Liver (tissue), 9 donors: ENCODE measurements around the gene LRRC2. TPM values are rescaled to one million over a fixed set of nuclear protein-coding genes. Genes with fewer than 3 reads are reported as not detected.
"Not testable (repeated sequence)": the region's sequence is repeated elsewhere in the genome, so short reads cannot be mapped to it uniquely, and the experiment has no call there.

Source experiments
- DNase-seq: peaks from one replicate; pipeline ENCODE4 v3.0.0-alpha.2; 2017; ENCODE audit warnings: low spot score
- H3K27ac ChIP-seq, 2 donors: one replicate each; pipeline ENCODE4 v1.7.0; 2013; ENCODE audit warnings: inconsistent platforms in 2 of 2, low read length in 2 of 2, control low read depth in 1 of 2, low read depth in 1 of 2, mild to moderate bottlenecking in 1 of 2
- H3K27me3 ChIP-seq, 4 donors: one replicate each; pipeline versions ENCODE4 v1.6.1 to v1.7.0; 2013; ENCODE audit warnings: low read length in 3 of 4, inconsistent platforms in 1 of 4, mild to moderate bottlenecking in 1 of 4, moderate library complexity in 1 of 4; ENCODE audit not compliant: control insufficient read depth in 4 of 4, insufficient read depth in 4 of 4
- H3K36me3 ChIP-seq, 4 donors: one replicate each; pipeline versions ENCODE4 v1.6.1 to v1.7.0; 2013; ENCODE audit warnings: low read length in 3 of 4, mild to moderate bottlenecking in 3 of 4, low read depth in 1 of 4, moderate library complexity in 1 of 4; ENCODE audit not compliant: control insufficient read depth in 4 of 4, insufficient read depth in 3 of 4
- H3K4me1 ChIP-seq, 4 donors: one replicate each; pipeline versions ENCODE4 v1.6.1 to v1.7.0; 2013; ENCODE audit warnings: low read length in 3 of 4, mild to moderate bottlenecking in 3 of 4, moderate library complexity in 1 of 4; ENCODE audit not compliant: control insufficient read depth in 4 of 4, insufficient read depth in 4 of 4
- H3K4me3 ChIP-seq, 3 donors: one replicate each; pipeline versions ENCODE4 v1.6.1 to v1.7.0; 2013; ENCODE audit warnings: low read length in 3 of 3, control low read depth in 1 of 3, low read depth in 1 of 3, mild to moderate bottlenecking in 1 of 3
- H3K9ac ChIP-seq, 2 donors: one replicate each; pipeline ENCODE4 v1.7.0; 2013; ENCODE audit warnings: low read length in 2 of 2, mild to moderate bottlenecking in 2 of 2, moderate library complexity in 2 of 2, control low read depth in 1 of 2, low read depth in 1 of 2
- H3K9me3 ChIP-seq, 4 donors: one replicate each; pipeline versions ENCODE4 v1.6.1 to v1.7.0; 2013; ENCODE audit warnings: low read length in 3 of 4; ENCODE audit not compliant: control insufficient read depth in 4 of 4
- EGR1 ChIP-seq, 2 donors: IDR thresholded peaks; 2 replicates each; pipeline ENCODE4 v1.6.1; 2016 to 2018; ENCODE audit warnings: antibody characterized with exemption in 2 of 2, low read depth in 2 of 2
- FOXA1 ChIP-seq: IDR thresholded peaks from 2 replicates; pipeline ENCODE4 v1.6.1; 2016; ENCODE audit warnings: antibody characterized with exemption
- FOXA2 ChIP-seq: IDR thresholded peaks from 2 replicates; pipeline ENCODE4 v1.6.1; 2016; ENCODE audit warnings: antibody characterized with exemption
- GABPA ChIP-seq, 2 donors: IDR thresholded peaks in 1 of 2; conservative IDR thresholded peaks in 1 of 2; 2 replicates each; pipeline ENCODE4 v1.6.1; 2016; ENCODE audit warnings: antibody characterized with exemption in 2 of 2, mild to moderate bottlenecking in 1 of 2, moderate library complexity in 1 of 2
- HNF4A ChIP-seq, 2 donors: conservative IDR thresholded peaks; 2 replicates each; pipeline ENCODE4 v1.6.1; 2016; ENCODE audit warnings: antibody characterized with exemption in 2 of 2, mild to moderate bottlenecking in 2 of 2
- HNF4G ChIP-seq: IDR thresholded peaks from 2 replicates; pipeline ENCODE4 v1.6.1; 2016; ENCODE audit warnings: antibody characterized with exemption
- JUND ChIP-seq, 2 donors: IDR thresholded peaks; 2 replicates each; pipeline ENCODE4 v1.6.1; 2016; ENCODE audit warnings: antibody characterized with exemption in 2 of 2
- NR2F2 ChIP-seq: IDR thresholded peaks from 2 replicates; pipeline ENCODE4 v1.6.1; 2016; ENCODE audit warnings: antibody characterized with exemption
- RAD21 ChIP-seq, 2 donors: IDR thresholded peaks; 2 replicates each; pipeline ENCODE4 v1.6.1; 2016; ENCODE audit warnings: antibody characterized with exemption in 2 of 2, mild to moderate bottlenecking in 2 of 2
- RXRA ChIP-seq, 2 donors: IDR thresholded peaks; 2 replicates each; pipeline ENCODE4 v1.6.1; 2017 to 2018; ENCODE audit warnings: antibody characterized with exemption in 2 of 2, mild to moderate bottlenecking in 1 of 2
- TAF1 ChIP-seq: conservative IDR thresholded peaks from 2 replicates; pipeline ENCODE4 v1.6.1; 2016; ENCODE audit warnings: antibody characterized with exemption, mild to moderate bottlenecking
- YY1 ChIP-seq: IDR thresholded peaks from 2 replicates; pipeline ENCODE4 v1.6.1; 2016; ENCODE audit warnings: antibody characterized with exemption, mild to moderate bottlenecking
- WGBS: extraction: QIAGEN DNeasy Blood & Tissue Kit; methylation state at CpG from one replicate; pipeline ENCODE4 v1.1.7; 2013; 5-methylcytosine and 5-hydroxymethylcytosine counted together
- polyA plus RNA-seq, 2 donors: library from polyadenylated mRNA; stranded (reverse) in 1 of 2; unstranded in 1 of 2; fragments of 200-250 nt in 1 of 2; fragments of >200 nt in 1 of 2; fragmentation: Nextera tagmentation in 1 of 2; extraction: Ambion mirVana in 1 of 2; gene quantifications; one replicate each; pipeline versions ENCODE4 v1.2.1 to v1.2.3, GENCODE V29; 2013 to 2015
- total RNA-seq, 2 donors: library from RNA; depleted of rRNA; stranded (reverse); fragments of >200 nt; gene quantifications; one replicate each; pipeline ENCODE4 v1.2.3, GENCODE V29; 2014
- TF ChIP-seq, protein P1 (sequence below): fragments of 150-350 bp; IDR thresholded peaks from 2 replicates; pipeline ENCODE4 v1.5.1; 2017; ENCODE audit warnings: improper control_type of control experiment, low read depth, low read length; ENCODE audit not compliant: missing input control
- TF ChIP-seq, protein P2 (sequence below): IDR thresholded peaks from 2 replicates; pipeline ENCODE4 v1.6.1; 2016; ENCODE audit warnings: antibody characterized with exemption
- TF ChIP-seq, protein P3 (sequence below): IDR thresholded peaks from 2 replicates; pipeline ENCODE4 v1.6.1; 2016; ENCODE audit warnings: antibody characterized with exemption
- TF ChIP-seq, protein P4 (sequence below): IDR thresholded peaks from 2 replicates; pipeline ENCODE4 v1.6.1; 2016; ENCODE audit warnings: antibody characterized with exemption, mild to moderate bottlenecking
- TF ChIP-seq, protein P5 (sequence below): IDR thresholded peaks from 2 replicates; pipeline ENCODE4 v1.6.1; 2016; ENCODE audit warnings: antibody characterized with exemption
- donor health status: healthy.
- donor health status: healthy.
- donor health status: healthy.
- donor health status: healthy.
- donor health status: healthy.

LRRC2 gene
- total and polyA plus RNA-seq, 4 donors, result 0.93 to 7.6 (median 4.2) TPM

DNA sequence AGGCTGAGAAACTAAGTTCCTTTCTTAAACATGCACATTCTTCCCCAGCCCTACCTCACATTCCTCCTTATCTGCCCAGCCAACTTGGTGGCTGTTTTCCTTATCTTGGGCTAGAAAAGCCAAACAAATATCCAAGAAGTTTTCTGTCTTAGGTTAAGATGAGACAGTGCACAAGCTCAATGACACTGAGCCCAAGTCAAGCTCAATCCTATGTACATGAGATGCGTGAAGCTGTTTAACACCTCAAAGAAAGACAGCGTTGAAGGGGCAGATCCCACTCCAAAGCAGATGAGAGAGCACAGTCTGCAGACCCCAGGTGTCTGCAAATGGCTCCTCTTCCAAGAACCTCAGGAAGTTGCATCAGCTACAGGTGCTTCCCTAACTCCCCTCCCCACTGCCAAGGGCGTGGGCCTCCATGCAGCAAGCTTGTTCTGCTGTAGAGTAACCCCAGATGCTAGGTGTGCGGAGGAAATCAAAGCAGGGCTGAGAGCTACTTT, 16.6 kb downstream of the LRRC2 start:
- Histone ChIP-seq H3K9me3 (no peaks in the 10 kb centered on the region), H3K27ac (no peak overlapping the region), H3K36me3 (peaks cover 0 to 5% (median 1%) of the 10 kb centered on the region in 4 donors), H3K4me3 (no peak overlapping the region), H3K4me1 (peaks cover 0 to 2% (median 0%) of the 10 kb centered on the region in 4 donors), H3K27me3 (no peaks in the 10 kb centered on the region), H3K9ac (no peak overlapping the region)
- 69% methylated on average over 4 of the region's 4 CpGs for WGBS
- TF ChIP-seq RAD21 (IDR thresholded peaks at IDR 0.05) (no peak), EGR1 (IDR thresholded peaks at IDR 0.05; ENCODE audit: low read depth in 2 of 2) (no peak), YY1 (no peak), GABPA (IDR thresholded peaks at IDR 0.05 in 1 of 2, conservative IDR thresholded peaks at IDR 0.05 in 1 of 2) (no peak), NR2F2 (no peak), FOXA1 (no peak), JUND (IDR thresholded peaks at IDR 0.05) (no peak), HNF4A (conservative IDR thresholded peaks at IDR 0.05) (no peak), HNF4G (no peak), RXRA (IDR thresholded peaks at IDR 0.05) (no peak), FOXA2 (no peak), TAF1 (no peak)
- TF ChIP-seq, protein P1, sequence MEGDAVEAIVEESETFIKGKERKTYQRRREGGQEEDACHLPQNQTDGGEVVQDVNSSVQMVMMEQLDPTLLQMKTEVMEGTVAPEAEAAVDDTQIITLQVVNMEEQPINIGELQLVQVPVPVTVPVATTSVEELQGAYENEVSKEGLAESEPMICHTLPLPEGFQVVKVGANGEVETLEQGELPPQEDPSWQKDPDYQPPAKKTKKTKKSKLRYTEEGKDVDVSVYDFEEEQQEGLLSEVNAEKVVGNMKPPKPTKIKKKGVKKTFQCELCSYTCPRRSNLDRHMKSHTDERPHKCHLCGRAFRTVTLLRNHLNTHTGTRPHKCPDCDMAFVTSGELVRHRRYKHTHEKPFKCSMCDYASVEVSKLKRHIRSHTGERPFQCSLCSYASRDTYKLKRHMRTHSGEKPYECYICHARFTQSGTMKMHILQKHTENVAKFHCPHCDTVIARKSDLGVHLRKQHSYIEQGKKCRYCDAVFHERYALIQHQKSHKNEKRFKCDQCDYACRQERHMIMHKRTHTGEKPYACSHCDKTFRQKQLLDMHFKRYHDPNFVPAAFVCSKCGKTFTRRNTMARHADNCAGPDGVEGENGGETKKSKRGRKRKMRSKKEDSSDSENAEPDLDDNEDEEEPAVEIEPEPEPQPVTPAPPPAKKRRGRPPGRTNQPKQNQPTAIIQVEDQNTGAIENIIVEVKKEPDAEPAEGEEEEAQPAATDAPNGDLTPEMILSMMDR, result no peak
- TF ChIP-seq, protein P2, sequence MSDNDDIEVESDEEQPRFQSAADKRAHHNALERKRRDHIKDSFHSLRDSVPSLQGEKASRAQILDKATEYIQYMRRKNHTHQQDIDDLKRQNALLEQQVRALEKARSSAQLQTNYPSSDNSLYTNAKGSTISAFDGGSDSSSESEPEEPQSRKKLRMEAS, result no peak
- TF ChIP-seq, protein P3, sequence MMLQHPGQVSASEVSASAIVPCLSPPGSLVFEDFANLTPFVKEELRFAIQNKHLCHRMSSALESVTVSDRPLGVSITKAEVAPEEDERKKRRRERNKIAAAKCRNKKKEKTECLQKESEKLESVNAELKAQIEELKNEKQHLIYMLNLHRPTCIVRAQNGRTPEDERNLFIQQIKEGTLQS, result no peak
- TF ChIP-seq, protein P4, sequence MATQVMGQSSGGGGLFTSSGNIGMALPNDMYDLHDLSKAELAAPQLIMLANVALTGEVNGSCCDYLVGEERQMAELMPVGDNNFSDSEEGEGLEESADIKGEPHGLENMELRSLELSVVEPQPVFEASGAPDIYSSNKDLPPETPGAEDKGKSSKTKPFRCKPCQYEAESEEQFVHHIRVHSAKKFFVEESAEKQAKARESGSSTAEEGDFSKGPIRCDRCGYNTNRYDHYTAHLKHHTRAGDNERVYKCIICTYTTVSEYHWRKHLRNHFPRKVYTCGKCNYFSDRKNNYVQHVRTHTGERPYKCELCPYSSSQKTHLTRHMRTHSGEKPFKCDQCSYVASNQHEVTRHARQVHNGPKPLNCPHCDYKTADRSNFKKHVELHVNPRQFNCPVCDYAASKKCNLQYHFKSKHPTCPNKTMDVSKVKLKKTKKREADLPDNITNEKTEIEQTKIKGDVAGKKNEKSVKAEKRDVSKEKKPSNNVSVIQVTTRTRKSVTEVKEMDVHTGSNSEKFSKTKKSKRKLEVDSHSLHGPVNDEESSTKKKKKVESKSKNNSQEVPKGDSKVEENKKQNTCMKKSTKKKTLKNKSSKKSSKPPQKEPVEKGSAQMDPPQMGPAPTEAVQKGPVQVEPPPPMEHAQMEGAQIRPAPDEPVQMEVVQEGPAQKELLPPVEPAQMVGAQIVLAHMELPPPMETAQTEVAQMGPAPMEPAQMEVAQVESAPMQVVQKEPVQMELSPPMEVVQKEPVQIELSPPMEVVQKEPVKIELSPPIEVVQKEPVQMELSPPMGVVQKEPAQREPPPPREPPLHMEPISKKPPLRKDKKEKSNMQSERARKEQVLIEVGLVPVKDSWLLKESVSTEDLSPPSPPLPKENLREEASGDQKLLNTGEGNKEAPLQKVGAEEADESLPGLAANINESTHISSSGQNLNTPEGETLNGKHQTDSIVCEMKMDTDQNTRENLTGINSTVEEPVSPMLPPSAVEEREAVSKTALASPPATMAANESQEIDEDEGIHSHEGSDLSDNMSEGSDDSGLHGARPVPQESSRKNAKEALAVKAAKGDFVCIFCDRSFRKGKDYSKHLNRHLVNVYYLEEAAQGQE, result no peak
- TF ChIP-seq, protein P5, sequence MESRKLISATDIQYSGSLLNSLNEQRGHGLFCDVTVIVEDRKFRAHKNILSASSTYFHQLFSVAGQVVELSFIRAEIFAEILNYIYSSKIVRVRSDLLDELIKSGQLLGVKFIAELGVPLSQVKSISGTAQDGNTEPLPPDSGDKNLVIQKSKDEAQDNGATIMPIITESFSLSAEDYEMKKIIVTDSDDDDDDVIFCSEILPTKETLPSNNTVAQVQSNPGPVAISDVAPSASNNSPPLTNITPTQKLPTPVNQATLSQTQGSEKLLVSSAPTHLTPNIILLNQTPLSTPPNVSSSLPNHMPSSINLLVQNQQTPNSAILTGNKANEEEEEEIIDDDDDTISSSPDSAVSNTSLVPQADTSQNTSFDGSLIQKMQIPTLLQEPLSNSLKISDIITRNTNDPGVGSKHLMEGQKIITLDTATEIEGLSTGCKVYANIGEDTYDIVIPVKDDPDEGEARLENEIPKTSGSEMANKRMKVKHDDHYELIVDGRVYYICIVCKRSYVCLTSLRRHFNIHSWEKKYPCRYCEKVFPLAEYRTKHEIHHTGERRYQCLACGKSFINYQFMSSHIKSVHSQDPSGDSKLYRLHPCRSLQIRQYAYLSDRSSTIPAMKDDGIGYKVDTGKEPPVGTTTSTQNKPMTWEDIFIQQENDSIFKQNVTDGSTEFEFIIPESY, result no peak
- DNase-seq, result no peak

DNA sequence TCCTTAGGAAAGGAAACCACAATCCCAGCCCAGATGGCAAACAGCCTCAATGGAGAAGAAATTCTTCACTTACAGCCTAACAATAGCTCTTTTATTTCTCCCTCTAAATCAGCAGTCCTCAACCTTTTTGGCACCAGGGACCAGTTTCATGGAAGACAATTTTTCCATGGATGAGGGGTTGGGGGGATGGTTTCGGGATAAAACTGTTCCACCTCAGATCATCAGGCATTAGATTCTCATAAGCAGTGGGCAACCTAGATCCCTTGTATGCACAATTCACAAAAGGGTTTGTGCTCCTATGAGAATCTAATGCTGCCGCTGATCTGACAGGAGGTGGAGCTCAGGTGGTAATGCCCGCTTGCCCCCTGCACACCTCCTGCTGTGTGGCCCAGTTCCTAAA, 17.5 kb downstream of the LRRC2 start:
- H3K36me3 ChIP-seq, H3K9ac ChIP-seq, H3K27me3 ChIP-seq, H3K27ac ChIP-seq, DNase-seq, H3K9me3 ChIP-seq, H3K4me1 ChIP-seq, H3K4me3 ChIP-seq: not testable (repeated sequence)
- 96% methylated on average over 3 of the region's 3 CpGs for WGBS
